ENCODE results near the gene KREMEN2. TPM values are rescaled to one million over a fixed set of nuclear protein-coding genes. Genes with fewer than 3 reads are reported as not detected.

KREMEN2 gene
- total RNA-seq, 2 donors from 2014 or later = 5.0 to 8.4 TPM

DNA sequence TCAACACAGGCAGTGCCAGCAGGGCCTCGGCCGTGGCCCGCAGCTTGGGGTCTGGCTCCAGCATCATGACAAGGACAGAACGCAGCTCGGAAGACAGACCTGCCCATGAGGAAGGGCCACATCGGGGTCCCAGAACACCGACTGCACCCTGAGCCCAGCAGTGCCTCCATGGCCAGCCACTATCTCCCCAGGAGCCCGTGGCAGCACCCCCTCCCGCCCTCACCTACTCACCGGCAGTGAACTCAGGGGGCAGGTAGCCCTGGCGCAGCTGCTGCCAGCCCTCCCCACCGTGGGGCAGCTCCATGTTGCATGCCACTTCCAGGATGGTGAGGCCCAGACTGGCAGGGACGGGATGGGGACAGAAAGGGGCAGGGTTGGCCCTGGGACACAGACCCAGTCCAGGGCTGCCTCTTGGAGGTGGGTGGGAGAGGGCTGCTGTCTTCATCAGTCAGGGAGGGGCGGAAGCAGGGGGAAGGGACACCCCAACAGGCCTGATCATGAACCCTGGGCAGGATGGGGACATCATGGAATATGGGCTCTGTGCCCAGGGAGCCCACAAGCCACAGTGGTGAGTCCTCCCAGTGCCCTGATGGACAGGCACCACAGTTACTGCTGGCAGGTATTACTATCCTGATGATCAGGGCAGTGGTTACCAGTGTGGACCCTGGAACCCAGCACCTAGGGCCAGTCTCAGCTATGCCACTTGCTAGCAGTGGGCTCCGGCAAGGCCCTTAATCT, 10.4 kb downstream of the KREMEN2 start:
- peaks cover 6% of the 10 kb centered on the region for H3K4me1 Mint-ChIP-seq
- Histone ChIP-seq H3K9ac (ENCODE audit: extremely low read depth, low read length, poor library complexity, severe bottlenecking) (no peak overlapping the region), H3K4me3 (ENCODE audit: low read length) (no peak overlapping the region), H3K27ac (ENCODE audit: low read depth, low read length) (no peak overlapping the region), H3K9me3 (ENCODE audit: control insufficient read depth, low read length) (no peaks in the 10 kb centered on the region), H3K27me3 (ENCODE audit: control insufficient read depth, insufficient read depth, low read length, poor library complexity, severe bottlenecking) (no peaks in the 10 kb centered on the region), H3K36me3 (ENCODE audit: control insufficient read depth, insufficient read depth, low read length) (peaks cover 29% of the 10 kb centered on the region), H3K4me1 (ENCODE audit: control insufficient read depth, insufficient read depth, low read length) (peaks cover 9% of the 10 kb centered on the region)
- H3K27me3 Mint-ChIP-seq (ENCODE audit: insufficient read depth) = no peaks in the 10 kb centered on the region
- TF ChIP-seq, protein P1, sequence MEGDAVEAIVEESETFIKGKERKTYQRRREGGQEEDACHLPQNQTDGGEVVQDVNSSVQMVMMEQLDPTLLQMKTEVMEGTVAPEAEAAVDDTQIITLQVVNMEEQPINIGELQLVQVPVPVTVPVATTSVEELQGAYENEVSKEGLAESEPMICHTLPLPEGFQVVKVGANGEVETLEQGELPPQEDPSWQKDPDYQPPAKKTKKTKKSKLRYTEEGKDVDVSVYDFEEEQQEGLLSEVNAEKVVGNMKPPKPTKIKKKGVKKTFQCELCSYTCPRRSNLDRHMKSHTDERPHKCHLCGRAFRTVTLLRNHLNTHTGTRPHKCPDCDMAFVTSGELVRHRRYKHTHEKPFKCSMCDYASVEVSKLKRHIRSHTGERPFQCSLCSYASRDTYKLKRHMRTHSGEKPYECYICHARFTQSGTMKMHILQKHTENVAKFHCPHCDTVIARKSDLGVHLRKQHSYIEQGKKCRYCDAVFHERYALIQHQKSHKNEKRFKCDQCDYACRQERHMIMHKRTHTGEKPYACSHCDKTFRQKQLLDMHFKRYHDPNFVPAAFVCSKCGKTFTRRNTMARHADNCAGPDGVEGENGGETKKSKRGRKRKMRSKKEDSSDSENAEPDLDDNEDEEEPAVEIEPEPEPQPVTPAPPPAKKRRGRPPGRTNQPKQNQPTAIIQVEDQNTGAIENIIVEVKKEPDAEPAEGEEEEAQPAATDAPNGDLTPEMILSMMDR (conservative IDR thresholded peaks at IDR 0.05) = no peak
- no peak overlapping the region for H3K4me3 Mint-ChIP-seq
- WGBS, 2 experiments (ENCODE audit: insufficient coverage in 1 of 2, insufficient read length in 1 of 2) = 93 to 96% methylated on average over 3 to 15 of the region's 15 CpGs
- H3K9me3 Mint-ChIP-seq = no peaks in the 10 kb centered on the region
- DNase-seq = no peak
- H3K27ac Mint-ChIP-seq = no peak overlapping the region
- peaks cover 16% of the 10 kb centered on the region for H3K36me3 Mint-ChIP-seq (ENCODE audit: low read depth)

DNA sequence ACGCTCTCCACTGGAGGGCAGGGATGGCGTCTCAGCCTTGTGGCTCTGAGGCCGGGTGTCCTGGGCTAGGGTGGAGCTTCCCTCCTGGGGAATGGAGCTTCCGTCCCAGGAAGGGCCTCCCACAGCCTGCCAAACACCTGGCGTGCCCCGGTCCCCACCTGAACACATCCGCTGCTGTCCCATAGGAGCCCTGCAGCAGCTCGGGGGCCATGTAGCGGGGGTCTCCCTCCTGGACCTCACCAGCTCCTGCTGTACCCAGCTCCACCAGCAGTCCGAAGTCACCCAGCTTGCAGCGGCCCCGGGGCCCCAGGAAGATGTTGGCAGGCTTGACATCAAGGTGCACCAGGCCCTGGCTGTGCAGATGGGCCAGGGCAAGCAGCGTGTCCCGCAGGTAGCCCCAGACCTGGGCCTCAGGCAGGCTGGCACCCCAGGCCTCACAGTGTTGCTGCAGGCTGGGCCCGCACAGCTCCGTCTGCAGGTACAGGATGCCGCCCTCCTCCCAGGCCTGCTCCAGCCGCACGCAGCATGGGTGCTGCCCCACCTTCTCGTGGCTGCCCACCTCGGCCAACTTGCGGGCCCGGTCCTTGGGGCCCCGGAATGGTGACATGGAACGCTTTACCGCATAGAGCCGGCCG, 11.2 kb downstream of the KREMEN2 start:
- H3K27ac ChIP-seq (ENCODE audit: low read depth, low read length) = no peak overlapping the region
- no peaks in the 10 kb centered on the region for H3K9me3 Mint-ChIP-seq
- DNase-seq = no peak
- TF ChIP-seq, protein P1 (conservative IDR thresholded peaks at IDR 0.05) = no peak
- H3K9ac ChIP-seq (ENCODE audit: extremely low read depth, low read length, poor library complexity, severe bottlenecking) = no peak overlapping the region
- H3K27ac Mint-ChIP-seq = no peak overlapping the region
- no peak overlapping the region for H3K4me3 Mint-ChIP-seq
- H3K4me1 ChIP-seq (ENCODE audit: control insufficient read depth, insufficient read depth, low read length) = peaks cover 8% of the 10 kb centered on the region
- H3K4me1 Mint-ChIP-seq = peaks cover 6% of the 10 kb centered on the region
- peaks cover 29% of the 10 kb centered on the region for H3K36me3 ChIP-seq (ENCODE audit: control insufficient read depth, insufficient read depth, low read length)
- no peaks in the 10 kb centered on the region for H3K27me3 Mint-ChIP-seq (ENCODE audit: insufficient read depth)
- whole genome bisulfite sequencing, 2 experiments (ENCODE audit: insufficient coverage in 1 of 2, insufficient read length in 1 of 2) = 95 to 96% methylated on average over 16 to 28 of the region's 28 CpGs
- H3K9me3 ChIP-seq (ENCODE audit: control insufficient read depth, low read length) = no peaks in the 10 kb centered on the region
- H3K36me3 Mint-ChIP-seq (ENCODE audit: low read depth) = peaks cover 16% of the 10 kb centered on the region
- H3K4me3 ChIP-seq (ENCODE audit: low read length) = no peak overlapping the region
- H3K27me3 ChIP-seq (ENCODE audit: control insufficient read depth, insufficient read depth, low read length, poor library complexity, severe bottlenecking) = no peaks in the 10 kb centered on the region

DNA sequence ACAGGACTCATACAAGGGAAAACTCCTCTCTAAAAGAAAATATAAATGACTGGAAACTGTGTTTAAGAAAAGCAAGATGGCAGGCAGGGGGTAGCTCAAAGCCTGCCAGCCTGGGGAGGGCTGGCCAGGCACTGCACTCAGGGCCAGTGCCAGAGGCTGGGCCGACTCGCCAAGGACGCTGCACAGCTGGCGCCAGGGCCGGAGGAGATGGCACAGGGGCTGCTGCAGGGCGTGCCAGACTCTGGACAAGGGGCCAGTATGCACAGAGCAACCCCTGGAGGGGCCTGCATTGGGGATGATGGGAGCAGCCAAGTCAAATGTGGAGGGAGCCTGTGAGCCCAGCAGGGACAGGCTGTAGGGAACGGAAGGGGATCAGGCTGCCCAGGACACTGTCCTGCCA, 12.1 kb downstream of the KREMEN2 start:
- Histone ChIP-seq H3K9ac (ENCODE audit: extremely low read depth, low read length, poor library complexity, severe bottlenecking) (no peak overlapping the region), H3K27ac (ENCODE audit: low read depth, low read length) (no peak overlapping the region), H3K36me3 (ENCODE audit: control insufficient read depth, insufficient read depth, low read length) (peaks cover 29% of the 10 kb centered on the region), H3K9me3 (ENCODE audit: control insufficient read depth, low read length) (no peaks in the 10 kb centered on the region), H3K27me3 (ENCODE audit: control insufficient read depth, insufficient read depth, low read length, poor library complexity, severe bottlenecking) (no peaks in the 10 kb centered on the region), H3K4me1 (ENCODE audit: control insufficient read depth, insufficient read depth, low read length) (no peaks in the 10 kb centered on the region), H3K4me3 (ENCODE audit: low read length) (no peak overlapping the region)
- 95% methylated on average over 7 of the region's 7 CpGs; no CpG with 5 or more reads in 1 of the 2 experiments for WGBS, 2 experiments (ENCODE audit: insufficient coverage in 1 of 2, insufficient read length in 1 of 2)
- peaks cover 16% of the 10 kb centered on the region for H3K36me3 Mint-ChIP-seq (ENCODE audit: low read depth)
- H3K27ac Mint-ChIP-seq = no peak overlapping the region
- peaks cover 7% of the 10 kb centered on the region for H3K4me1 Mint-ChIP-seq
- DNase-seq = no peak
- H3K4me3 Mint-ChIP-seq = no peak overlapping the region
- TF ChIP-seq, protein P1 (conservative IDR thresholded peaks at IDR 0.05) = no peak
- no peaks in the 10 kb centered on the region for H3K9me3 Mint-ChIP-seq
- H3K27me3 Mint-ChIP-seq (ENCODE audit: insufficient read depth) = no peaks in the 10 kb centered on the region
